ENCODE measurements around the gene IFNG-AS1.

Gene IFNG-AS1

GRCh38 chr12:67996347-67996746 is 7.1 kb downstream of the IFNG-AS1 start:
- DNase-seq, result no peak

- DNase-seq, result no peak
These were observed 9.1 kb downstream of the IFNG-AS1 start for GRCh38 chr12:67998379-67998778.

- no peak for DNase-seq
These were observed 10.0 kb downstream of the IFNG-AS1 start for GRCh38 chr12:67999244-67999643.

GRCh38 chr12:68001486-68002466 is 12.5 kb downstream of the IFNG-AS1 start:
- no peak for DNase-seq

- no peak for DNase-seq
These were observed 14.5 kb downstream of the IFNG-AS1 start for GRCh38 chr12:68003777-68004176.

GRCh38 chr12:68007033-68007432 is 17.8 kb downstream of the IFNG-AS1 start:
- DNase-seq, result no peak

- no peak for DNase-seq
These were observed 18.2 kb downstream of the IFNG-AS1 start for GRCh38 chr12:68007466-68007865.

- no peak for DNase-seq
These were observed 22.1 kb downstream of the IFNG-AS1 start for GRCh38 chr12:68011206-68011881.

GRCh38 chr12:68011882-68012207 is 22.6 kb downstream of the IFNG-AS1 start:
- no peak for DNase-seq

- DNase-seq, result no peak
These were observed 23.5 kb downstream of the IFNG-AS1 start for GRCh38 chr12:68012712-68013111.

- no peak for DNase-seq
These were observed 23.9 kb downstream of the IFNG-AS1 start for GRCh38 chr12:68013181-68013580.

GRCh38 chr12:68016136-68016535 is 26.9 kb downstream of the IFNG-AS1 start:
- no peak for DNase-seq

- DNase-seq, result no peak
These were observed 29.1 kb downstream of the IFNG-AS1 start for GRCh38 chr12:68018315-68018714.

GRCh38 chr12:68020049-68020448 is 30.8 kb downstream of the IFNG-AS1 start:
- DNase-seq, result no peak

GRCh38 chr12:68020699-68021098 is 31.5 kb downstream of the IFNG-AS1 start:
- DNase-seq, result no peak

- no peak for DNase-seq
These were observed 39.4 kb downstream of the IFNG-AS1 start for GRCh38 chr12:68028647-68029046.

- no peak for DNase-seq
These were observed 41.0 kb downstream of the IFNG-AS1 start for GRCh38 chr12:68030248-68030647.

- no peak for DNase-seq
These were observed 41.9 kb downstream of the IFNG-AS1 start for GRCh38 chr12:68031174-68031573.

GRCh38 chr12:68031881-68032739 is 42.9 kb downstream of the IFNG-AS1 start:
- DNase-seq, result no peak

GRCh38 chr12:68034567-68034966 is 45.3 kb downstream of the IFNG-AS1 start:
- no peak for DNase-seq

- DNase-seq, result no peak
These were observed 47.4 kb downstream of the IFNG-AS1 start for GRCh38 chr12:68036642-68037041.

- DNase-seq, result no peak
These were observed 48.5 kb downstream of the IFNG-AS1 start for GRCh38 chr12:68037616-68038255.

GRCh38 chr12:68038650-68039049 is 49.4 kb downstream of the IFNG-AS1 start:
- DNase-seq, result no peak

Data from NCI-H1930 (cell line).